Hematopoietic multipotent progenitor cell treated with erythropoietin and hydrocortisone succinate and interleukin-3 and kit ligand, for 4 days (in vitro differentiated cells): ENCODE measurements around the gene TSEN34.
"Not testable (repeated sequence)": the region's sequence is repeated elsewhere in the genome, so short reads cannot be mapped to it uniquely, and the experiment has no call there.

Source experiments
- DNase-seq: peaks from one replicate; pipeline ENCODE4 v3.0.0-alpha.2; 2015

TSEN34 gene

DNA sequence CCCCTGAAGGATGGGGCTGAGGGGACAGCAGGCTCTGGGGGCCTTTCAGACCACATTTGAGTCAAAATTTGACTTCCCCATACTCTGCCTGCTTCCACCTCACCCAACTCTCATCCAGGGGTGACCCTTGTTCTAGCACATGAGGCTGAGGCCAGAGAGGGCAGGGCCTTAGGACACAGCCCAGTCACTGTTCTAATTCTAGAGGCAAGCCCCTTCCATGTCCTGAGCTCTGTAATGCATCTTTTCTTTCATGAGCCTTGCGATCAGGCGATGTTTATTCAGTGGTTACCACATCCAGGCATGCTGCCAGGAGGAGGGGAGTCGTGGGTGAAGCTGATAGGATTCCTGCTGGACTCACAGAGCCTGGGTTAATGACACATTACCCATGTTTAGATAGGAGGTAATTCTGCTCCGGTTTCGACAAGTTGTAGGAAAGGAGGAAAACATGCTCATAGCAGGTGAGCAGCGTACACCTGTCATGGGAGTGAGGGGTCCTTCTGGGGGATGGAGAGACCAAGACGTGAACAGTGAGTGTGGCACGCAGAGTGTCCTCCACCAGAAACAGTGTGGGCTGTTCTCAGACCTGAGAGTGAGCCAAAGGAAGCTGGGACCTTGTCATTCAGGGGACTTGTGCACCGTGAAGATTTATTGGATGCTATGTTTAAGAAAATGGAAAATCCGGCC lies 18.8 kb downstream of the TSEN34 start:
- DNase-seq = peak; percentile 97

DNA sequence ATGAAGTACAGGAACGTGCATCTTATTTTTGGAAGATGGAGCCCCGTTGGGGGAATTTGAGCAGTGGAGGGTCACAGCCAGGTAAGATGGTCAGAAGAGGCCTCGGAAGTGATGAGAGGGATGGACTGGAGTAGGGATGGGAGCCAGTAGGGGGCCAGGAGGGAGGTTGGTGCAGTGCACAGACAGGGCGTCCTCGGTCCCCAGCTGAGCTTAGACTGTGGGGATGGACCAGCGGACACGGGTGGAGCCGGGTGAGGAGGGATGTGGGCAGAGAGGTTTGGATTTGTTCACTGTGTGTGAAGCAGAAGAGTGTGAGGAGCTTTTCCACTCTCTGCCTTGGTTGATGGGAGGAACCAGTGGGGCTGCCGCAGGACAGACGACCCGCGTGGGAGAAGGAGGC lies 20.1 kb downstream of the TSEN34 start:
- no peak for DNase-seq

DNA sequence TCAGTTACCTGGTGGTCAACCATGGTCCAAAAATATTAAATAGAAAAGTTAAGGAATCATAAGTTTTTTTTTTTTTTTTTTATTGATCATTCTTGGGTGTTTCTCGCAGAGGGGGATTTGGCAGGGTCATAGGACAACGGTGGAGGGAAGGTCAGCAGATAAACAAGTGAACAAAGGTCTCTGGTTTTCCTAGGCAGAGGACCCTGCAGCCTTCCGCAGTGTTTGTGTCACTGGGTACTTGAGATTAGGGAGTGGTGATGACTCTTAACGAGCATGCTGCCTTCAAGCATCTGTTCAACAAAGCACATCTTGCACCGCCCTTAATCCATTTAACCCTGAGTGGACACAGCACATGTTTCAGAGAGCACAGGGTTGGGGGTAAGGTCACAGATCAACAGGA lies 23.1 kb downstream of the TSEN34 start:
- DNase-seq = not testable (repeated sequence)

DNA sequence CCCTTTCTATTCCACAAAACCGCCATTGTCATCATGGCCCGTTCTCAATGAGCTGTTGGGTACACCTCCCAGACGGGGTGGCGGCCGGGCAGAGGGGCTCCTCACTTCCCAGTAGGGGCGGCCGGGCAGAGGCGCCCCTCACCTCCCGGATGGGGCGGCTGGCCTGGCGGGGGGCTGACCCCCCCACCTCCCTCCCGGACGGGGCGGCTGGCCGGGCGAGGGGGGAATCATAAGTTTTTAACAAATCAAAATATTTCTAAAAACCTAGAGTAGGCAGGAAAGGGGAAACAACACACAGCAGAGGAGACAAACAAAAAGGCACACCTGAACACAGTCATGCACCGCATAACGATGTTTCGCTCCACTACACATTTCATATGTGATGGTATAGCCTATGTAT lies 23.6 kb downstream of the TSEN34 start:
- not testable (repeated sequence) for DNase-seq

DNA sequence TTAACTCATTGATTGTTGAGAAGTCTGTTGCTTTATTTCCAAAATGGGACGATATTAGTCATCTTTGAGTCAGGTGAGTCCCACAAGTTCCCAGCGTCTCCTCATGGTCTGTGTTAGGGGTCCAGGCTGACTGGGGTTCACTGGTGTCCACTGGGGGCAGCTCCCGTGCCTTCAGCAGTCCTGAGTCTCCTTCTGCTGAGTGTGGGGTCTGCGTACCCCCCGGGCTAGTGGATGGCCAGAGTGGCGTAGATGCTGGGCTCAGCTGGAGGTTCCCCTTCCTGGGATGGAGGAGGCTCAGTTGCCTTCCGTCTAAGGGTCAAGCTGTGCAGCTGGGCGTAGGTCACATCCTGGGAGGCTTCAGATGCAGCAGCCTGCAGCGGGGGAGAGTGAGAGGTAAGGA lies 25.8 kb downstream of the TSEN34 start:
- DNase-seq = no peak

DNA sequence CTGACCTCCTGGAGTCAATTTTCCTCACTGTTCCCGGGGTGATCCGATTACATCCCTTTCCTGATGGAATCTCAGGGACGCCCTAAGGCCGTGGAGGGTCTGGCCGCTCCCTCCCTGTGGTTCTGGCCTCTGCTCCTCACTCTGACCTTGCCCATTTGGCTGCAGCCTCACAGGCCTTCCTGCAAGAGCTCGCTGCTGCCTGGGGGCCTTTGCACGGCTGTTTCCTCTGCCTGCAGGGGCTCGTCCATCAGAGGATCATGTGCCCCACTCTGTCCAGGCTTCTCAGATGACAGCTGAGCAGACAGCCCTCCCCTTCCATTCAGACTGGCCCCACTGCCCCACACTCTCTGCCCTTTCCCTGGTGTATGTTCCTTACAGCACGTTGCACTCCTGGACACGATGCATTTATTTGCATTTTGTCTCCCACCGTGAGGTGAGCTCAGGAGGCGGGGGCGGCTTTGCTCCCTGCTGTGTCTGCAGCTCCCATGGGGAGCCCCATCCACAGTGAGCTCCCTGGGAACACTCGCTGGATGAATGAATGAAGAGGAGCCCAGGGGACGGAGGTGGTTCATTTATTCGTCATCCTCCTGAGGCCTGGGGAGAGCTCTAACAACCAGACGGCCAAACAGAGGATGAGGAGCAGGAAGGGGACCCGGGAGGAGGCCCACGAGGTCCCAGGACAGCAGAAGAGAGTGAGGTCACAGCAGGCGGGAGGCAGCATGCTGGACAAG lies 26.6 kb downstream of the TSEN34 start:
- DNase-seq = not testable (repeated sequence)

DNA sequence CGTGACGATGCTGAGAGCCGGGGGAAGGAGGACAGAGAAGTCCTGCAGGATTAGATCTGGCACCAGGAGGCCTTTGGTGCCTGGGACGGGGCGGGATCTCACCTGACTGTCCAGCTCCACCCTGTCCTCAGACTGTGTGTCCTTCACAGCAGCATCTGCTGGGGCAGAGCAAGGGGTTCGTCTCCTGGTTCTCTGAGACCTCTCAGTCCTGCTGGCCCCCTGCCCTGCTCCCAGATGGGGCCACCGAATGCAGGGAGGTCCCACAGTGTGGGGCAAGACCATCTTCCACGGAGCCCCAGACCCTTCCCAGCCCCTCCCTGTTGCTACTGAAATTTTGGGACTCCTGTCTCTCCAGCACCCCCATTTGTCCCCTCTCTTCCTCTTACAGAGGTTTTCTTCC lies 27.2 kb downstream of the TSEN34 start:
- DNase-seq = no peak

DNA sequence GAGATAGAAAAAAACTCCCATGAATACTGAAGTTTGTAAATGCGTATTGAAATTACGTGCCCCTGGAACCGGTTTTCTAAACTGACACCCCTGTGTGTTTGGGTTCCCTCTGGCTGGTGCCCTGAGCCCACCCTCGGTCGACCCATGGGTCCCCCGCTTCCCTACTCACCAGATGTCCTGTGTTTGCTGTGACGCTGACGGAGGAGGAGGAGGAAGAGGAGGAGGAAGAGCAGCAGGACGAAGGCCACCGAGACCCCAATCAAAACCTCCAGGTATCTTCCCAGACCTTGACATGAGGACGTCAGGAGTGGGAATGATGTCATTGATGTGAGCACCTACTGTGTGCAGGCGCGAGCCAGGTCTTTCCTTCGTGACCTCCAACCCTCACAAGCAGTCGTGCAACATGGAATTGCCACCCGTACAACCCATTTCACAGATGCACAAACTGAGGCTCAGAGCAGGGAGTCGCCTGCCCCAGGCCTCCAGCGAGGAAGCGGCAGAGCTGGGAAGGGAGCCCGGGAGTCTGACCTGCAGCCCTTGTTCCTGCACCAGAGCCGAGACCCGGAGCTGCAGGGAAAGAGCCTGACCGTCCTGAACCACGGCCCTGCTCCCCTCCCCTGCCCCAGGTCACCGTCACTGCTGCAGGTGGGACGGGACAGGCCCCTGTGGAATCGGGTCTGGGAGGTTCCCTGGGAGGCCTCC lies 28.0 kb downstream of the TSEN34 start:
- DNase-seq = no peak

DNA sequence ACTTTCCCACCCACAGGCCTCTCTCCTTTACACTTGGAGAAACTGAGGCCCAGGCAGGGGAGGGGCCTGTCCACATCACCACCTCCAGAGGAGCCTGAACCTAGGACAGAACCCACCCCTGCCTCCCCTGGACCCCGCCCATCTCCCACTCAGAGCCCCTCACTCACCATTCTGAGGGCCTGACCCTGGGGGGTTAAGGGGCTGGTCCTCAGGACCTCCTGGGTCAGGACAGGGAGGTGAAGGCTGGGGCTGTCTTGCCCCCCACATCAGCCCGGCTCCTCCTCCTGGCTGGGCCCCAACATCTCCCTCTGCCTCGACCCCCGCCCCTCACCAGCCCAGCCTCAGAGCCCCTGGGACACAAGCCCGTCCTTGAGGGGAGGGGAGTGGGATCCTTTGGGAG lies 28.6 kb downstream of the TSEN34 start:
- DNase-seq = not testable (repeated sequence)

DNA sequence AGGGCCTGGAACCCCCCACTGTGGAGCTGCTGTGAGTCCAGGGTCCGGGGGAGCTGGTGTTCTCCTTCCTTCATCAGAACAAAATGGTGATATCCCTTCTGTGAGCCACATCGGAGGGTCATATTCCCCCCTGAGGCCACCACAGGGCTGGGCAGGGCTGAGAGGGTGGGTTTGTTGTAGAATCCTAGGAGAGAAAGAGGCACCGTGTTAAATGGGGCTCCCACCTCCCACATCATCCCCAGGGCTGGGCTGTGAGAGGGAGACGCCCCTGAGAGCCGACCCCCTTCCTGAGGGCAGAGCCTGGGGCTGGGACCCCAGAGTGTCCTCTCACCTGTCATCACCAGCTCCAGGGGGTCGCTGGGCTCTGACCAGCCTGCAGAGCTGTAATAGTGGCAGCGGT lies 30.8 kb downstream of the TSEN34 start:
- DNase-seq = not testable (repeated sequence)

DNA sequence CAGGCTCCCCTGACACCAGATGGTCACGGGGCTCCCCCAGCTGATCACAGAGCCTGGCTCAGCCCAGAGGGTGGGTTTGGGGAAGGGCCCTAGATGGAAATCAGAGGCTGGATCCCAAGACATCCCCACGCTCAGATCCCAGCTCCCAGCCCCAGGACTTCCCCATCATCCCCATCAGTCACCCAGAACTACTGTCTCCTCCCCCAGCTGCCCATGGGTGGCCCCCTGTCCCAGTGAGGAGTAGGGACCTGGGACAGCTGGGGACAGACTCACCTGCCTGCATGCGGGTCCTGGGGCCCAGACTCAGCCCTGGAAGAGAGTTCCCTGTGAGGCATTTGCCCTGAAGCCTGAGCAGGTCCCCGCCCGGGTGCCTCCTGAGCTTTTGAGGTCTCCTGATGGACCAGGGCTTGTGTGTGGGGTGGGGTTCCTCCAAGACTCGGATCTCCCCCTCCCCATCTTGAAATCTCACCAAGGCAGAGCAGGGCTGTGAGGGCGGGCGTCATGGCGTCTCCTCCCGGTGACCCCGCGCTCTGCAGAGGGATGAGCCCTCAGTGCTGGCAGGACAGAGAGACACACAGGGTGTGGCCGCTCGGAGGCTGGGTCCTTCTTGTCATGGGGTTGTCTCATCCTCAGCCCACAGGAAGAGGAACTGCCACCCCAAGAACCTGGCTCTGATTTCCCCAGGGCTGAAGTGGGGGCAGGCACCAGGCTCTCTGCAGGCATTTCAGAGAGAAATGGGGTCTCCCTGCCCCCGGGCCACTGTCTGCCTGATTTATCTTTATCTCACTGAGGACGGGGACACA lies 31.6 kb downstream of the TSEN34 start, which contains the start of gene LILRB3:
Gene LILRB3 (minus strand): TSS at position 534 of the 803 bp plus-strand sequence. CDS start 31 bp downstream, at position 503.
- not testable (repeated sequence) for DNase-seq

DNA sequence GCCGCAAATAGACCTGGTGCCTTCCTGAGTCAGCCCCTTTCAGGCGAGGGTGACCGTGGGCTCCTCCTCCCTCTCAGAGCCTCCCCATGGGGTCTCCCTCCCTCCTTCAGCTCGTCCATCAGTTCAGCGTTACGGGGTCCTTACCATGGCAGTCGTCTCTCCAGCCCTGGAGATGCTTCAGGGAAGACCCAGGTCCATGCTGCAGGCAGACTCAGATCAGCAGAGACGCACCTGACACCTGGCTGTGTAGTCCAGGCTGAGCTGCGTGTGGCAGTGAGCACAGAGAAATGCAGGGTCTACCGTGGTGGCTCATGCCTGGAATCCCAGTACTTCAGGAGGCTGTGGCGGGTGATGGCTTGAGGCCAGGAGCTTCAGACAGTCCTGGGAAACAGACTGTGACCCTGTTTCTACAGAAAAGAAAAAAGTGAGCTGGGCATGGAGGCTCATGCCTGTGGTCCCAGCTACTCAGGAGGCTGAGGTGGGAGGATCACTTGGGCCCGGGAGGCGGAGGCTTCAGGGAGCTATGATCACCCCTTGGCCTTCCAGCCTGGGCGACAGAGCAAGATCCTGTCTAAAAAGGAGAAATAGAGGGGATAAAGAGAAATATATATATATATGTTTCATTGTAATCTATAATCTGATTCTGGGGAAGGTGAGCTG lies 32.3 kb downstream of the TSEN34 start:
- DNase-seq = not testable (repeated sequence)

DNA sequence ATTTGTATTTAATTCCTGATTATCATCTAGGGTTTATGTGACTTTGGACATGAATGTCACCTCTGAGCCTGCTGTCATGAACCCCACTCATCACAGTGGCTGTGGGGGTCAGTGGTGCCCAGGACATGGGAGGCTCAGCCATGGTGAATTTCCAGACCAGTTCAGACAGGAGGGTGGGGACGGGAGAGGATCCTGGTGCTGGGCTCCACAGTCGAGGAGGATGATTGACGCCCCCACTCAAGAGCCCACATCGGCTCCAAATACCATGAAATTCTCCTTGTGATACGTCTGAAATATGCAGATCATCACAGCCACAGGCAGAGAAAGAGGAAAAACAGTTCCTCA lies 32.8 kb downstream of the TSEN34 start:
- DNase-seq = not testable (repeated sequence)

DNA sequence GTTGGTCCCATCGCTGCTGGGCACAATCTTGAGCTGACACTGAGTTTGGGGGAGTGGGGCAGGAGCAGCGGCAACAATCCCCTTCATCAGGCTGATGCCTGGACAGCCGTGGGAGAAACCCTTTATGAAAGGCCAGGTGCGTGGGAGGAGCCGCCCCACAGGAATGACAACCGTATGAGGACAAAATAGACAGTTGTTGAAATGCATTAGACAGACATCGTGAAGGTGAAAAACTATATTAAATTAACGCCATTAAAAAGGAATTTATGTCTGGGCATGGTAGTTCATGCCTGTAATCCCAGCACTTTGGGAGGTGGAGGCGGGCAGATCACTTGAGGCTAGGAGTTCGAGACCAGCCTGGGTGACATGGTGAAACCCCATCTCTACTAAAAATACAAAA lies 33.5 kb downstream of the TSEN34 start:
- not testable (repeated sequence) for DNase-seq

DNA sequence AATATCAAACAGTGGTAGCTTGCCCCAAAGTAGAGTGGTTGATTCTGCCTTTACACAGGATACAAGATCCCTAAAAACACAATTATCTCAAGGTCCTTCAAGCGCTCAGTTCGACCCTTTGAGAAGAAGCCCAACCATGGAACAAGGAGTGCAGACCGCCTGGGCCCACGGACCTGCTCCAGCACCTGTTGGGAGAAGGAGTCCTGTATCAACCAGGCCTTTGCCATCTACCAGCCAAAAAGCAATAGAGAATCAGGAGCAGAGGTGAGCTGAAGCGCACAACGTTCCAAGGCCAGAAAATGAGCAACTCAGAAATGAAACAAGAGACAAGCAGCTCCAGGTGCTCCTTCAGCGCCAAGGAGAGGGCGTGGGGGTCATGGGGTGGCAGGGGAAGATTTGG lies 38.0 kb downstream of the TSEN34 start:
- no peak for DNase-seq

DNA sequence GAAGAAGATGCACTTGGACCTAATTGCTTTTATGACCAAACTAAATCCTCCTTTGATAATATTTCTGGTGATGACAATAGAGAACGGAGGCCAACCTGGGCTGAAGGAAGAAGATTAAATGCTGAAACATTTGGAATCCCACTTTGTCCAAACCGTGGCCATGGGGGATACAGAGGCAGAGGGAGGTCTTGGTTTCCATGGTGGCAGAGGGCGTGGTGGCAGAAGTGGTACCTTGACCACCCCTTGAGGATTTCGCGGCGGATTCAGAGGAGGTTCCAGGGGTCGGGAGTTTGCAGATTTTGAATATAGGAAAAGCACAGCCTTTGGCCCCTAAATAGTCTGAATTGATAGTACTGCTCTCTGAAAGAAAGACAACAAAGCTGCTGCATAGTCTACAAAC lies 38.9 kb downstream of the TSEN34 start:
- DNase-seq = no peak

DNA sequence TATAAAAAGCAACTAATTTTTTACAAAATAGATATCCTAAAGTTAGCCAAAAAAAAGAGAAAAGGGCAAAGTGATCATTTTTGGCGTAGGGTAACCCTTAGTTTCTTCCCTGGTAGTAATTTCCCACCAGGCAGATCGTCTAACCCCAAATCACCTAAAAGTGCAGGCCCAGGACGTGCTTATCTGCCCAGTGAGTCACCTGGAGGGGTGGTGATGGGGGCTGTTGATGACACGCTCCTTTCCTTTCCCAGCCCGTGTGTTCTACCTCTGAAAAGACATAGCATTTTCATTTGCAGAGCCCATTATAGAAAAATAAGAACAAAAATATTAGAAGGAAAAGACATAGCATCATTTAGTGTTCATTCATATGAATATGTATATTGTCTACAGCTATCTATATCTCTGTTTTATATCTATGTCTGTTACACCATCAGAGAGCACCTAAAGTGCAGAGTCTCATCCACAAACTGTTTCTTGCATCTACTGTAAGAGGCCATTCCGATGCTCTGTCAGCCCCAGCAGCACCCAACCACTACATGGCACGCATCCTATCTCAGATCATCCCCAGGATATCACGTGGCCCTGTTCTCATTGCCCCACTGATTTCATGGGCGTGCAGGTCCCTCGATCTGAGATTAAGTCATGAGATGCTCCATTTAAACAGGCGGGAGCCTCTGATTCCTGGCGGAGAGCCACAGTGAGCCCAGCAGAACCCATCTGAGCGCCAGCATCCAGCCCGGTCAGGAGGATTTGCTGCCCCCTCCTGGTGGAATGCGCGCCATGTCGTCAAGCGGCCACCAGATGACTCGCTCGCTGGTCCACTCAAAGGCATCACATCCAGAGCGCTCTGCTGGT lies 40.2 kb downstream of the TSEN34 start:
- peak; percentile 90 for DNase-seq

DNA sequence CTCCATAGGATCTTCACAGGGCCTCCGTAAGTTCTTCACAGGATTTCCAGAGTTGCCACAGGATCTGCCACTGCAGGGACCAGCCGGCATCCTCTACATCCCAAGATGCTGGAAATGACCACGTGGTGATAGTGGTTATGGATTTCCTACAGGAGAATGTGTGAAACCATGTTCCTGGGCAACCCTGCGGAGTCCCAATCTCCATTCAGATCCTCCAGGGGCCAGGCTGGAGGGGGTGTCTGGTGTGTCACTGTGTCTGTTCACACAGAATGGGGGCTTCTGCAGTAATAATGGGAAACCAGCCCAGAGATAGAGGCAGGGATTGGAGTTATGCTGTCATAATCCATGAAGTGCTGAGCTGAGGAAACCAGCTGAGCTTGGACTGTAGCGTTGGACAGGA lies 42.8 kb downstream of the TSEN34 start:
- no peak for DNase-seq

DNA sequence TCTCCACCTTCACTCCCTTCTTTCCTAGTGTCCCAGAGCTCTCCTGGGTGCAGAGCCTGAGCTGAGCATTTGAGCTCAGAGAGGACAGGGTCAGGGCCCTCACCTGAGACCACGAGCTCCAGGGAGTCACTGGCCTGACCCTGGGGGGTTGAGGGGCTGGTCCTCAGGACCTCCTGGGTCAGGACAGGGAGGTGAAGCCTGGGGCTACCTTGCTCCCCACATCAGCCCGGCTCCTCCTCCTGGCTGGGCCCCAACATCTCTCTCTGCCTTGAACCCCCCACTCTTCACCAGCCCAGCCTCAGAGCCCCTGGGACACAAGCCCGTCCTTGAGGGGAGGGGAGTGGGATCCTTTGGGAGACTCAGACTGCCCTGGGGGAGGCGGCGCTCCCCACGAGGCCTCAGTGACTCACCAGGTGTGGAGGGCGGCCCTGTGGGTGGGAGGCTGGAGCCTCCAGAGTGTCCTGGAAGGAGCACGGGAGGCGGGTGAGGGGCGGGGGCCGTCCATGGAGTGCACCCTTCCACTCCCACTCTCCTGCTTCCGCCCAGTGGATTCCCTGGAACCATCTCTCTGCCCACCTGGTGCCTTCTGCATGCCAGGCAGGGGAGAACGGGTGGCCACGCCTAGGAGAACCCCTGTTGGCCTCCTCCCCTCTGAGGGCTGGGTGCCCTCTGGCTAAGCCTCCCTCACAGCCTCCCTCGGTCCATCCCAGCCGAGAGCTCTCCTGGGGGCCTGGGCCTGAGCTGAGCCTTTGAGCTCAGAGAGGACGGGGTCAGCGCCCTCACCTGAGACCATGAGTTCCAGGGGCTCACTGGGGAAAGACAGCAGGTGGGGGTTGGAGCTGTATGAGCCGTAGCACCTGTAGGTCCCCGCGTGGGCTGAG lies 48.6 kb downstream of the TSEN34 start:
- DNase-seq = not testable (repeated sequence)
